Mesangial cell (primary cell): Measurements from ENCODE around the gene PPM1B. TPM values are rescaled to one million over a fixed set of nuclear protein-coding genes. Genes with fewer than 3 reads are reported as not detected.

Source experiments
- total RNA-seq: library from RNA; depleted of rRNA; stranded (reverse); fragments of >200 nt; gene quantifications from 2 replicates; pipeline ENCODE4 v1.2.3, GENCODE V29; 2015

Gene PPM1B
- total RNA-seq = 14.1 and 17.6 TPM in 2 replicates

GRCh38 chr2:44168681-44169154 is at the start of gene PPM1B:
TSS of gene PPM1B (plus strand) at chr2:44168875. CDS start at chr2:44201200, 32,325 bp downstream.

Other genes starting within 250 kb of the PPM1B start
- 37.2 and 38.7 TPM in 2 replicates for gene LRPPRC, start 172.9 kb upstream of the PPM1B start, total RNA-seq
- gene SLC3A1, start 106.6 kb downstream of the PPM1B start, total RNA-seq = under 0.01 and 0.25 TPM in 2 replicates
- 16.3 and 19.1 TPM in 2 replicates for gene PREPL, start 192.6 kb downstream of the PPM1B start, total RNA-seq
- gene CAMKMT, start 193.1 kb downstream of the PPM1B start, total RNA-seq = 6.8 and 7.2 TPM in 2 replicates